Germinal center (tissue), 1 donor: ENCODE results near the gene DNAAF3.

Experiments used
- DNase-seq: peaks from one replicate; pipeline ENCODE4 v3.0.0; 2012; ENCODE audit warnings: mixed read lengths, low spot score

Gene DNAAF3

DNA sequence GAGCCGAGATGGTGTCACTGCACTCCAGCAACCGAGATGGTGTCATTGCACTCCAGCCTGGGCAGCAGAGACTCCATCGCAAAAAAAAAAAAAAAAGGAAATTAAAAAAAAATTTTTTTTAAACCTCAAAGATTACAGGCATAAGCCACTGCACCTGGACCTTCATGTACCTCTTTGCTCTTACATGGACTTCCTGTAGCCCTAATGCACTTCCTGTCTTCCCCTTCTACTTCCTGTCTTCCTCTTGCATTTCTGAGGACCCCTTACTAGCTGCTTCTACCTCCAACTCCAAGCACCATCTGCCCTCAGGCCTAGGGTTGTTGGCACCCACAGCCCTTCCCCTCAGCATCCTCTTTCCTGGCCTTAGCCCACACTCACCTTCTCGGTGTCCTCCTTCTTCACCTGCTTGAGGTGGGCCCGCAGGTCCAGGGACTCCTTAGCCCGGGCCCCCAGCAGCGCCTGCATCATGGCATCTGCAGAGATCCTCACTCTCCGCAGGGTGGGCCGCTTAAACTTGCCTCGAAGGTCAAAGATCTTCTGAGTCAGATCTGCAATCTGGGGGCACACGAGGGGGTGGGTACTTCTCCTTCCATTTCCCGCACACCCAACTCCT is 12.7 kb downstream of the DNAAF3 start:
- DNase-seq: no peak

- no peak for DNase-seq
Measured at GRCh38 chr19:55152017-55152416, 14.4 kb downstream of the DNAAF3 start.

- DNase-seq: no peak
Measured at GRCh38 chr19:55149078-55150003, 17.1 kb downstream of the DNAAF3 start, which contains the start of gene TNNT1. Gene TNNT1, minus strand, starts transcription at chr19:55149206. Its CDS starts 2,049 bp downstream, at chr19:55147157.

GRCh38 chr19:55147545-55148251 is 18.7 kb downstream of the DNAAF3 start:
- no peak for DNase-seq

DNA sequence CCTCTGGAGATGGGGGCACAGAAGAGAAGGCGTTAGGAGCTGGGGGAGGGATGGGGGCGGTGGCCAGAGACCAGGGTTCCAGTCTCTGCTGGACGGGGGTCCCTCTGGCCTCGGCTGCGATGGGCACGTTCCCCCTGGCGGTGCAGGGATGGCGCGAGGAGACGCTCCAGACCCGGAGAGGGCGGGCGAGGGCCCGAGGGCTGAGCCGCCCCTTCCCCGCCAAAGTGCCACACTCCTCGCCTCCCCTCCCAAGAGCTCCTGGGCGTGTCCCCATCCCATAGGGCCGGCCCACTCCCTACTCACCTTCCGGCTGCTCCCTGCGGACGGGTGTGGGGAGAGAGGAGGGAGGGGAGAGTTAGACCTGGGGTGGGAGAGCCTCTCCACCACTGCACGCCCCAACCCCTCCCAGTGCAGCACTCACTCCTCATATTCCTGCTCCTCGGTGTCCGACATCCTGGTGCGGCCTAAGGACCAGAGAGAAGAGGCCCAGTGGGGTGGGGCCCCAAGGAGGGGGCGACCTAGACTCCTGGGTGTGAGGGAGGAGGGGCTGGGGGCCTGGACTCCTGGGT is 19.6 kb downstream of the DNAAF3 start:
- no peak for DNase-seq

DNA sequence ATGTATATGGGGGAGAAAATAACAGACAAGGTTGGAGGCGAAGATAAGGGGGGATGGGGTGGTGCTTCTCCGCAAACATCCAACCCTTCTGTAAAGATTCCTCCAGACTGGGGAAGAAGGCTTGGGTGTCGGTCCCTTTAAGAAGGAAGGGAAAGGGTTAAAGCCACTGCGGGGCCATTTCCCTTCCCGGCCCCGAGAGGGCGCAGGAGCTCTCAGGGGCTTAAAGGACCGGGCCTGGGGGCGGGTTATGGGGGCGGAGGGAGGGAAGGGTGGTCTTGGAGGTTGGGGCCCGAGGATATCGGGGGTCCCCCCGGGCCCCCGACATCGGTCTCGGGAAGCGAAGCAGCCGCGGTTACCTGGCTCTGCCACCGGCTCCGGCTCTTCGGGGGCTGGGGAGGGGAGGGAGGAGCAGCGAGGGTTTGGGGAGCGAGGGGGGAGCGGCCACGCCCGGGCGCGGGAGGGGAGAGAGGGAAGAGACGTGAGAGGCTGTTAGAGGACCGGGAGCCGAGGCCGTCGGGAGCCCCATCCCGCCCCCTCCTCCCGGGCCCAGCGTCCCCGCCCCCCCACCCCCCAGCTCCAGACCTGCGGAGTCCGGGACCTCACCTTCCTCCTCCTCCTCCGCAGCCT is 20.2 kb downstream of the DNAAF3 start:
- DNase-seq: peak; percentile 47

GRCh38 chr19:55145232-55145631 is 21.2 kb downstream of the DNAAF3 start:
- no peak for DNase-seq

DNA sequence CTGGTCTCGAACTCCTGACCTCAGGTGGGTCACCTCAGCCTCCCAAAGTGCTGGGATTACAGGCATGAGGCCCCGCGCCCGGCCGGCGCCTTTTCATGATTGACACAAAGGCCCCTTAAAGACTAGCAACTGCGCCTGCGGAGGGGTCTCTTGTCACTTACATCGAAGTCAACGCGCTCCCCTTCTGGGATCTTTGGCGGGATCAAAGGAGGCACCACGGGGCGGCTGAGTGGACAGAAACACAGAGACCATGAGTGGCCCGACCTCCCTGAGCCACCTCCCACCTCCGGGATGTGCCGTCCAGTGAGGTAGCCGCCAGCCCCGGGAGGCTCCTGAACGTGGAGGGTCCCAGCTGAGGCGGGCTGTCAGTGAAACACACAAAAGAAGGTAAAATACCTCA is 24.7 kb downstream of the DNAAF3 start:
- no peak for DNase-seq

DNA sequence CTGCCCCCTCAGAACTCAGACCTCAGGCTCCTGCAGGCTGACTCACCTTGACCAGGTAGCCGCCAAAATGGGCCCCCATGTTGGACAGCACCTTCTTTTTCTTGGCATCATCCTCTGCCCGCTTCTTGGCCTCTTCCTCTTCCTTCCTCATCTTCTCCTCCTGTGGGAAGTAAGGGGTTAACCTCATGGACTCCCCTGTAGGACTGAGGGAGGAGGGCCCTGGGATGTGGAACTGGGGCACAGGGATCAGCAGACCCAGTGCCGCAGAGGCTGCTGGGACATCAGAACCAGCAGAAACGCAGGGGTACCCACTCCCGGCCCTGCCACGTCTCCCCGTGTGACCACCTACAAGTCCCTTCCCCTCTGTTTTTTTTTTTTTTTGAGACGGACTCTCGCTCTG is 28.5 kb downstream of the DNAAF3 start:
- no peak for DNase-seq

- DNase-seq: no peak
Measured at GRCh38 chr19:55136399-55137102, 29.9 kb downstream of the DNAAF3 start.

DNA sequence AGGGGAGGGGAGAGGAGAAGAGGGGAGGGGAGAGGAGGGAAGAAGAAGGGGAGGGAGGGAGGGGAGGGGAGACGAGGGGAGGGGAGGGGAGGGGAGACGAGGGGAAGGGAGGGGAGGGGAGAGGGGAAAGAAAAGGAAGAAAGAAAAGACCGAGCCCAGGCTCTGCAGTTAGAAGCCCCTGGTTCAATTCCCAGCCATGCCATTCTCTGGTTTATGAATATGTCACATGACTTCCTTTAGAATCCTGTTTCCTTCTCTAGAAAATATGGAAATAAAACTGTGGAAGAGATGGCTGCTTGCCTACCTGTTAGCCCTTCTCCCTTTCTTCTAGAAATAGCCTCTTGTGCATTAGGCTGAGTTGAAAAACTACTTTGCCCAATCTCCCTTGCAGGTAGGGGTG is 31.7 kb downstream of the DNAAF3 start:
- no peak for DNase-seq

GRCh38 chr19:55133639-55134444 is 32.6 kb downstream of the DNAAF3 start:
- DNase-seq: no peak

DNA sequence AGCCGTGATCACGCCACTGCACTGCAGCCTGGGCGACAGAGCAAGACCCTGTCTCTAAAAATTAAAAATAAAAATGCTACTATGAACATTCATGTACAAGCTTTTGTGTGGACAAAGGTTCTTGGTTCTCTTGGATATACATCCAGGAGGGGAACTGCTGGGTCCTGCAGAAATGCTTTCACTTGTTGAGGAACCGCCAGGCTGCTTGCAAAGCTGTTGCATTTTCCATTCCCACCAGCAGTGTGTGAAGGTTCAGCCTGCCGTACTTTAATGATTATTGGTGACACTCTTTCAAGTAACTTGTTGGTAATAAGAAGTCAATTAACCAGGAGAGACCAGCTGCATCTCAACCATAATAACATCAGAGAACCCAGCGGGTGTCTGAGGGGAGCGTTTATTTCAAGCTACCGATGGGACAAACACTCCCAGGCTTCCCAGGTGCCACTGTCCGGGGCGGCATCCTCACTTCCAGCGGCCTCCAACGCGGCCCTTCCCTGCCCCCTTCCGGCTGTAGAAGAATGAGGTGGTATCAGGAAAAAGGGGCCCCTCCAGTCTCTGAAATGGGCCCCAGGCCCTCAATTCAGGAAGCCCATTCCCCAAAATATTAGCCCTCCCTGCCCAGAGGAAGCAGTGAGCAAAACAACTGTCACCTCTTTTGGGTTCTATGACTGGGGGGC is 33.8 kb downstream of the DNAAF3 start:
- no peak for DNase-seq

- DNase-seq: no peak
Measured at GRCh38 chr19:55131421-55131820, 35.0 kb downstream of the DNAAF3 start.

- DNase-seq: no peak
Measured at GRCh38 chr19:55119053-55119452, 47.4 kb downstream of the DNAAF3 start.

DNA sequence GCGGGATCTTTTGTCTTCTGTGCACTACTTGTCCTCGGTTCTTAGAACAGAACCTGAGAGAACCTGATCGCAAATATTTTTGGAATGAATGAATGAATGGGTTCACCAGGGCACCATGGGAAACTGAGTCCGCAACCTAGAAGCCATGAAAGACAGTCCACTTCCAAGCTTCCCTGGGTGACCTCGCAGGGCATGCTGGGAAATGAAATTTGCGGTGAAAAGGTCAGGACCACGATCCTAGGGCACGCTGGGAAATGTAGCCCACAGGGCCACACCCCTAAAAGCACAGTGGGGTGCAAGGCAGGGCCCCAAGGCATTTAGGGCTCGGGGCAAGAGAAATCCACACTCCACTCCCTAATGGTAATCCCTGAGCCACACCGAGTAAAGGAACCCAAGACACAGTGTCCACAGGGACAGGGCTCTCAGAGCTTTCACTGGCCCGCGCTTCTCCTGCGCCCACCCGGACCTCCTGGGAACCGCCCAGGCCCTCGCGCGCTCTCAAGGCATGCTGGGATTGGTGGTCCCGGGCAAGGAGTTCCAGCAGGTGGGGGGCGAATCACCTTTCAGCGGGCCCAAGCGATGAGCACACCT is 47.9 kb downstream of the DNAAF3 start:
- DNase-seq: no peak

DNA sequence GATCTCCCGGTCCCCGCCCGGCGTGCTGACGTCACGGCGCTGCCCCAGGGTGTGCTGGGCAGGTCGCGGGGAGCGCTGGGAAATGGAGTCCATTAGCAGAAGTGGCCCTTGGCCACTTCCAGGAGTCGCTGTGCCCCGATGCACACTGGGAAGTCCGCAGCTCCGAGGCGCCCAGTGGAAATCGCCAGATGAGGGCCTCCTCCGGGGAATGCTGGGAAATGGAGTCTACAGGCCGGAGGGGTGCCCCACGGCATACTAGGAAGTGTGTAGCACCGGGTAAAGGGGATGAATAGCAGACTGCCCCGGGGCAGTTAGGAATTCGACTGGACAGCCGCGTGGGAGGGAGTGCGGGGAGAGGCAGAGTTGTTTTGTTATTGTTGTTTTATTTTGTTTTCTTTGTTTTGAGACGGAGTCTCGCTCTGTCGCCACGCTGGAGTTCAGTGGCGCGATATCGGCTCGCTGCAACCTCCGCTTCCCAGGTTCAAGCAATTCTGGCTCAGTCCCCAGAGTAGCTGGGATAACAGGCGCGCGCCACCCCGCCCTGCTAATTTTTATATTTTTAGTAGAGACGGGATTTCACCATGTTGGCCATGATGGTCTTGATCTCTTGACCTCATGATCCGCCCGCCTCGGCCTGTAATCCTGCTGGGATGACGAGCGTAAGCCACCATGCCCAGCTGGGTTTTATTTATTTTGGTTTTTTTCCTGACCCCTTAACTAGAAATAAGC is 48.6 kb downstream of the DNAAF3 start:
- peak; percentile 96 for DNase-seq

- DNase-seq: no peak
Measured at GRCh38 chr19:55116859-55117662, 49.4 kb downstream of the DNAAF3 start, which contains the start of gene PPP1R12C. Gene PPP1R12C, minus strand, starts transcription at chr19:55117637. Its CDS starts 94 bp downstream, at chr19:55117543.
